Cardiac fibroblast (primary cell): ENCODE data around the gene NRCAM.

Experiments used
- DNase-seq, 2 donors: peaks; one replicate each; pipeline versions ENCODE4 v3.0.0 to v3.0.0-alpha.2; 2010; ENCODE audit warnings: low read depth in 2 of 2
- H3K4me3 ChIP-seq, 2 donors: replicated peaks in 1 of 2; 1 replicate in 1 of 2; 2 replicates in 1 of 2; pipeline ENCODE4 v1.5.1; 2011; ENCODE audit warnings: low read depth in 2 of 2, low read length in 2 of 2, mild to moderate bottlenecking in 2 of 2, moderate library complexity in 1 of 2
- TF ChIP-seq, protein P1 (sequence below): IDR thresholded peaks from one replicate; pipeline ENCODE4 v1.5.1; 2011; ENCODE audit warnings: low read depth, mild to moderate bottlenecking, low read length, inconsistent platforms

The NRCAM gene

DNA sequence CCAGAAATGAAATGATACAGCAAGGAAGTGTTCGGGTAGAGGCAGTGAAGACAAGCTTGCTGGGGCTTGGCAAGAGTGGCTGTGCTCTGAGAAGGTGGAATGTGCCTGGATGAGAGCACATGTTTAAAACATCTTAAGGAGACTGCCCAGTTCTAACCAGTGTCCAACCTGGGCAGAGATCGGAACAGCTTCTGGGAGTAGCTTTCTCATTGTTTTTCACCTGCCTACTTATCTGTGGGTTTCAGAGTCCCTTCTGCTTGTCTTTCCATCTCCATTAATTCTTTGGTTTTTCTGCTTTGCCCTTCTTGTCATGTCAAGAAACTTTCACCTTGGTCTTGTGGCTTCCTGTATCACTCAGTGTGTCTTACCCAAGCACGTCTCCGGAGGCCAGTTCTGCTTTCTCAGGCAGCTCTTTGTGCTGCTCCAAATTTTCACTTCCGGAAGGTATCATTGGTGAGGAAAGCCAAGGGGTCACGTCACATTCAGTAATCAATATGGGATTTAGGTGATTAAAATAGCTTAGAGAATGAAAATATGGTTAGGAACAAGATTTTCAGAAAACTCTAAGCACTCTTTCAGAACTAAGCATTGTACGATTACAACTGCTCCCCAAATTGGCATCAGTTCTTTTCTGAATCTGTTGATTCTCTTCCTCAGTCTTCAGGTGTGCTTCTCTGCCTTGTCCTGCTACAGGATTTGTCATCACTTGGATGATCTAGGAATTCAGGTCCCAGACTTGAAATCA, 320.6 kb downstream of the NRCAM start:
- no peak for DNase-seq
- no peak overlapping the region for H3K4me3 ChIP-seq
- TF ChIP-seq, protein P1, sequence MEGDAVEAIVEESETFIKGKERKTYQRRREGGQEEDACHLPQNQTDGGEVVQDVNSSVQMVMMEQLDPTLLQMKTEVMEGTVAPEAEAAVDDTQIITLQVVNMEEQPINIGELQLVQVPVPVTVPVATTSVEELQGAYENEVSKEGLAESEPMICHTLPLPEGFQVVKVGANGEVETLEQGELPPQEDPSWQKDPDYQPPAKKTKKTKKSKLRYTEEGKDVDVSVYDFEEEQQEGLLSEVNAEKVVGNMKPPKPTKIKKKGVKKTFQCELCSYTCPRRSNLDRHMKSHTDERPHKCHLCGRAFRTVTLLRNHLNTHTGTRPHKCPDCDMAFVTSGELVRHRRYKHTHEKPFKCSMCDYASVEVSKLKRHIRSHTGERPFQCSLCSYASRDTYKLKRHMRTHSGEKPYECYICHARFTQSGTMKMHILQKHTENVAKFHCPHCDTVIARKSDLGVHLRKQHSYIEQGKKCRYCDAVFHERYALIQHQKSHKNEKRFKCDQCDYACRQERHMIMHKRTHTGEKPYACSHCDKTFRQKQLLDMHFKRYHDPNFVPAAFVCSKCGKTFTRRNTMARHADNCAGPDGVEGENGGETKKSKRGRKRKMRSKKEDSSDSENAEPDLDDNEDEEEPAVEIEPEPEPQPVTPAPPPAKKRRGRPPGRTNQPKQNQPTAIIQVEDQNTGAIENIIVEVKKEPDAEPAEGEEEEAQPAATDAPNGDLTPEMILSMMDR, result no peak

DNA sequence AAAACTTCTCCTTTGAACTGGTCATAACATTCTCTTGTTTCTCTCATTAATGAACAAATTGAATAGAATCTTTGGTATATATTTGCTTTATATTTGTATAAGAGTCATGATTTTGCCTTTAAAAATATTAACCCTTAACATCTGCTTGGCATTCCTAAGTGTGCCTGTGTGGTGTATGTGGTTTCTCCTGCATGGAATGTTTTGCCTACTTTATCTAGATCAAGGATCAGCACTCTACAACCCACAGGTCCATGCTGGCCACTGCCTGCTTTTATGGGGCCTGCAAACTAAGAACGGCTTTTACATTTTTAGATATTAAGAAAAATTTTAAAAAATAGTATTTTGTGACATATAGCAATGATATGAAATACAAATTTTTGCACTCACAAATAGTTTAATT, 321.8 kb downstream of the NRCAM start:
- no peak for DNase-seq
- TF ChIP-seq, protein P1, result no peak
- H3K4me3 ChIP-seq, result no peak overlapping the region

DNA sequence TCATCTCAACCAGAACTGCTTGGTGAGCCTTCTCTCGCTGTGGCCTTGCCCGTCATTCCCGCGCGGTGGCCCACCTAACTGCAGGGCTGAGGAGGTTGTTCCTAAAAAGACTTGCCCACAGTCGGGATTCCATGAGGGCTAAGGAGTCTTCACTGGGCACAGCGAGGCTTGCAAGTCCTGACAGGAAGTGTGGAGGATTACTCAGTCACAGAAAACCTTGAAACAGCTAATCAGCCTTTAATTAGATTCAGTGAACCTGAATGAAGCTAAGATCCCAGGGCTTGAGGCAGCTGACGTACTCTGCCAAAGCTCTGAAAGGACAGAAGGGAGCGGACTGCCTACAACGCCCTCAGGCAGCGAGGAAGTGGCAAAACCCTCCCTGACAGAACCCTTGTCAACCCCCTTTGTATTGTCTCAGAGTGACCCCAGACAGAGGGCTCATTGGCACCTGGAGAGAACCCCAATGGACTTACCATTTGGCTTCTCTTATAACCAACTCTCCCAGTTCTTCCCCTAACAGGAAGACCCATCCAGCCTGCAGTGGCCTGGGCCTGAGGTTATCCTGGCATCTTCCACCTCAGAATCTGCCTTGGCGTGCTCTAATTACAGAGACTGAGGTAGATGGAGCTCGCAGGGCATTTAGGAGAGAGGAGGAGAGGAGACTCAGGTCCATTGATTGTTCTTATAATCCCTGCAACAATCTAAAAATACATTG, 323.5 kb downstream of the NRCAM start:
- TF ChIP-seq, protein P1, result no peak
- DNase-seq, result no peak
- no peak overlapping the region for H3K4me3 ChIP-seq

DNA sequence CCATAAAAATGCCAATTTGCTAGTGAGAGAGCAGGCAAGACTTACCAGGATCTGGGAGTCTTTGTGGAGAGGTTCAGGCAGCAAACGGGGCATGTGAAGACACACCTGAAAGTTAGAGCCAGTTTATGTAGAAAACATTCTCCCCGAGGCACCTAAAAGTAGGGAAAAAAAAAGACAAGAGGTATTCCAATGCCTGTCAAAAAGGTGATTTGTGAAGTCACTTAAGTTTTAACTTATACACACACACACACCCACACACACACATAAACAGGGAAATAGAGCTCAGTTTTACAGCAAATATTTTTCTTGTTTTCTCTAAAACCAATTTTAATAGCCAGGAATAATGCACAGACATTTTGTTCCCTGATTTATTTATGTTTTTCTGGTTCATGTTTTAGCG, 326.0 kb downstream of the NRCAM start, which contains the start of gene LAMB4:
TSS of gene LAMB4 (minus strand) at position 101 of the 400 bp plus-strand sequence. CDS start 7,197 bp downstream, outside the sequence.
- no peak within 1 kb of the TSS for H3K4me3 ChIP-seq
- DNase-seq, result no peak
- TF ChIP-seq, protein P1, result no peak

DNA sequence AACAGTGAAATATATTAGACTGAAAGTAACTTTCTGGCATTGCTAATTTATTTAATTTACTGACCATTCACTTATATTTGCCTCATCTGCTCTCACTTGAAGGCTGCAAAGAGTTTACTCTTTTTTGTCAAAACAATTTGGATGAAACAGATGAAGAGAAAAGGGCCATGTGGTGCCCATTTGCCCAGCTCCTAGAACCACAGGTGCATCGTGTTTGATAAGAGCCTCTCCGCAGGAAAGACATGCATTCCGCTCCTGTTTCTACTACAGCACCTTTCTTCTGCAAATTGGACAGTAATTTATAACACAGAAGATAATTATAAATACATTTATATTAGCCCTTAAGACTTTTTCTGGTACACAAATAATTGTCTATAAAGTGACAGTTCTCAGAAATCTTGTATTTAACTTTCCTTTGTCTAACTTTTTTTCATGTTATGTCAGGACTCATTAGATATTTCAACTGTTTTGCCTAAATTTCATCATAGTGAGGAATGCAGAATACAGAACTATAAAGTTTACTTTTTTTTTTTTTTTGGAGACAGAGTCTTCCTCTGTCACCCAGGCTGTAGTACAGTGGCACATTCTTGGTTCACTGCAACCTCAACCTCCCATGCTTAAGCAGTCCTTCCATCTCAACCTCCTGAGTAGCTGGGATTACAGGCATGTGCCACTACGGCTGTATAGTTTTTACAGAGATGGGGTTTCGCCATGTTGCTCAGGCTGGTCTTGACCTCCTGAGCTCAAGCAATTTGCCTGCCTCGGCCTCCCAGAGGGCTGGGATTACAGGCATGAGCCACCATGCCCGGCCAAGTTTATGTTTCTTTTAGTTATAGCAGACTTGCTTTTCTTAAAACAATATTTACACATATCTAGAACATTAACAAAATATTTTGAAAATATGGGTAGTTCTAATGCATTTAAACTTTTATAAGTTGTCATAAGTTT, 326.9 kb downstream of the NRCAM start:
- no peak for DNase-seq
- H3K4me3 ChIP-seq, result no peak overlapping the region
- TF ChIP-seq, protein P1, result no peak

DNA sequence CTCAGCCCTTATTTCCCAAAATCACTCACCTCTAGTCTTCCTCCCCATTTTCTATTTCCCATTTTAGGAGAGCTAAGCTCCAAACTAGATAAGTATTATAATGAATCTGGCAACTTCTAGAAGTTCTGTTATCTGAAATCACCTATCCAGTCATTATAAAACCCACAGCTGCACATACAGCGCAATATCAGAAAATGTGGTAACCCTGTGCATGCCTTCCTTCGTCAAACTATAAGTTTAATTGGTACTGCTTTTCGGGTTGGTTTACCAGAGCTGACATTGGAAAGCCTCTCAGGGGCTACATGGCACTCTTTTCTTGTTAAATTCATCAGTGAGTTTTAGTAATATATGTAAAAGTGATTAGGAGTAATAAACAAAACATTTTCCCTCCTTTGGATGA, 327.7 kb downstream of the NRCAM start:
- TF ChIP-seq, protein P1, result no peak
- H3K4me3 ChIP-seq, result no peak overlapping the region
- DNase-seq, result no peak
